Islet precursor cell (in vitro differentiated cells): ENCODE data around the gene RAPGEF2.
A peak's percentile ranks its signal among the peaks of the same experiment; 100 is the strongest.

Experiments
- DNase-seq: peaks from one replicate; pipeline ENCODE4 v3.0.0-alpha.2; 2018

The RAPGEF2 gene

DNA sequence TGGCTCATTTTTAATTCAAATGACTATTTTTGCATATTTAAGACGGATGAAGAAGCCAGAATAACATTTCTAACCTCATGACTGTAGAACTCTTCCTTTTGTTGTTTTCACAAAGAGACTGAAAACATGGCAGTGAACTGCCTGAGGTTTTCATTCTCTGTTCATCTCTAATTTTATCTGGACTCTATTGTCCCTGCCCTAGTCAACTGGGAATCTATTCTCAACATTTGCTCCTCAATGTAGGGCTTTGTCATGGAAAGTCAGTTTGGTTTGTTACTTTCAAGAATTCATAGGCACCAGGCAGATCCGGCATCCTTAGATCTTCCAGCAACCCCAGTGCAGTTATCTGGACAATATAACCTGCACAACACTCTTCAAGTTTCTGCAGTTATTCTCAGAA, 277.0 kb downstream of the RAPGEF2 start:
- DNase-seq, result no peak

DNA sequence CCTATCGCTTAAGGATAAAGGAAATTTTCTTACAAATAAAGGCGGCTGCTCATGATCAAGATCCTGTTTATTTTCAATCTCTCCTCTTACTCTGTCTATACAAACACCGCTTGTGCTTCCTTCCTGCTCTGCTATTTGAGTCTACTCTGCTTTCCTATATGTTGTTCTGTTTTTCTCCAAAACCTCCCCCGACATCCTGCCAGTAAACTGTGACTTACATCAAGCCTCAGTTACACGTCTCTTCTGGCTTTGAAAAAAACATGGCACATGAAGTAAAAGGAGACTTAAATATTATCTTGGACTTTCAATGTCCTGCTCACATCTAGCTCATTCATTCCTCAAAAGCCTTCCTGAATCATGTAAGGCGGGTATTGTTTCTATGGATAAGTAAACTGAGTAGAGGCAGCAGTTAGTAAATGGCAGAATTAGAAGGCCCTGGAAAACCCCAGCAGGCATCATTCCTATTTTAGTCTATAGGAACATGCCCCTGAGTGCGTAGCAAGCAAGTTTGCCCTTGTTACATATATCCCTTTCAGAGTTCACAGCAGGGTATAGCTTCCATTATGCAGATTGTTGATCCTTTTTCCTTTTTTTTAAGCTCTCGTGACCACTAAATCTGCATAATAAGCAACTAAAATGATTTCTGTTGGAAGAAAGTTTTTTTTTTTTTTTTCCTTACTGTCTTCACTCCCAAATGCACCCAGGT, 280.1 kb downstream of the RAPGEF2 start:
- DNase-seq, result no peak

DNA sequence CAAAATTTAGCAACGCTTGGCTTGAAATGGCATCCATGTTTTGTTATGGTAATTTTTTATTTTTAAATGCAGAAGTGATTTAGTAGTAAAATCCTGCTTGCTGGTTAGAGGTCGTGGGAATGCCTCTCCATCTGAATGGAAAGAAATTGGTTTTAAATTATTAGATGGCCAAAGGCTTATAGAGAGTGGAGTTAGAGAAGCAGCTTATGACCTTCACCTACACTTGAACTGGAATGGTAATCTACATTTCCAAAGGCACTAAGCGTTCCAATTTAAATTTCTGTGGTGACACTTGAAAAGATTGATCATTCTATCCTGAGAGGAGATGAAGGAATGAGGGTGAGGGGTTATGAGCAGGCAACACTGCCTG, 280.7 kb downstream of the RAPGEF2 start:
- DNase-seq, result no peak

DNA sequence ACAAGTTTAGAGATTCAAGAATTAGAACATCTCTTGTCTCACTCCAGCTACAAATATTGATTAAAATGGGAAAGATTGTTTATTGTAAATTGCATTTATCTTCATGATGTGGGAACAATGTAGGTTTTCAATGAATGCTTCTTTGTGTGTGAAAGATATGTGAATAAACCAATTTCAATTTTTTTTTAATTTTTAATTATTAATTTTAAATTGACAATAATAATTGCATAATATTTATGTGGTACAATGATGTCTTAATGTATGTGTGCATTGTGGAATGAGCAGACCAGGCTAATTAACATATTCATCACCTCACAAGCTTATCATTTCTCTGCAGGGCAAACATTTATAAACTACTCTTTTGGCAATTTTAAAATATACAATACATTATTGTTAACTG, 281.1 kb downstream of the RAPGEF2 start:
- DNase-seq, result no peak

DNA sequence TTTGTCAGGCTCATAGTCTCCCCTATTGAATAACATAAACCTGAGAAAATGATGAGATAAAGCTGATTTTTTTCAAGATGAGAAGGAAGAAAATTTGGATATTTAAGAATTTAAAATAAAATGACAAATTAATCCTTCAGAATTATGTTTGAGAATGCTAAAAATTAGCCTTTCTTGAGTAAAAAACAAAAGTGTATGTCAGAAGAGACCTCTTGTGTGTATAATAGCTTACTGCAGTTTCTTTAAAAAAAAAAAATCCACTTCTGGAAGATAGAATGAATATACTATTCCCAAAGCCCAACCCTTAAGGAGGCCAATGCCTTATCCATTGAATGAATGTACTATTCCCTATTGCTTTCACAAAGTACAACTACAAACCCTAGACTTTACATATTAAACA, 281.8 kb downstream of the RAPGEF2 start:
- no peak for DNase-seq

DNA sequence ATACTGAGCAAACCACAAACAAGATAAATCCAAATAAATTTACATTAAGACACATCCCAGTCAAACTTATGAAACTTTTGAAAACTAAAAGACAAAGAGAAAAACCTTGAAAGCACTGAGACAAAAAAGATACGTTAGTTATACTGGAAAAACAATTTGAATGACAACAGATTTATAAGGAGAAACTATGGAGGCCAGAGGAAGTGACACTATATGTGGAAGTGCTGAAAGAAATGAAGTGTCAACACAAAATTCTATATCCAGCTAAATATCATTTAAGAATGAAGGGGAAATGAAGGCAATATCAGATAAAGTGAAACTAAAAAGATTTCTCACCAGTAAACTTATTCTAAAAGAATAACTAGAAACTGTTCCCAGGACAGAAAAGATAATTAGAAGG, 283.7 kb downstream of the RAPGEF2 start:
- no peak for DNase-seq

DNA sequence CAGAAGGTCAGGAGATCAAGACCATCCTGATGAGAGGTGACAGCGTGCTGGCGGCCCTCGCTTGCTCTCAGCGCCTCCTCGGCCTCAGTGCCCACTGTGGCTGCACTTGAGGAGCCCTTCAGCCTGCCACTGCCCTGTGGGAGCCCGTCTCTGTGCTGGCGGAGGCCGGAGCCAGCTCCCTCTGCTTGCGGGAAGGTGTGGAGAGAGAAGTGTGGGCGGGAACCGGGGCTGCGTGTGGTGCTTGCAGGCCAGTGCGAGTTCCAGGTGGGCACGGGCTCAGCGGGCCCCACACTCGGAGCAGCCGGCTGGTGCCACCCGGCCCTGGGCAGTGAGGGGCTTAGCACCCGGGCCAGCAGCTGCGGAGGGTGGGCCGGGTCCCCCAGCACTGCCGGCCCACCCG, 286.9 kb downstream of the RAPGEF2 start:
- no peak for DNase-seq

DNA sequence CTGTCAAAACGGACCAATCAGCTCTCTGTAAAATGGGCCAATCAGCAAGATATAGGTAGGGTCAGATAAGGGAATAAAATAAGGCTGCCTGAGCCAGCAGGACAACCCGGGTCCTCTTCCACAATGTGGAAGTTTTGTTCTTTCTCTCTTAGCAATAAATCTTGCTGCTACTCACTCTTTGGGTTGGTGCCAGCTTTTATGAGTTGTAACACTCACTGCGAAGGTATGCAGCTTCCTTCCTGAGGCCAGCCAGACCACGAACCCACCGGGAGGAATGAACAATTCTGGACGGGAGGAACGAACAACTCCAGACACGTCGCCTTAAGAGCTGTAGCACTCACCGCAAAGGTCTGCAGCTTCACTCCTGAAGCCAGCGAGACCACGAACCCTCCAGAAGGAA, 287.8 kb downstream of the RAPGEF2 start:
- peak; percentile 97 for DNase-seq

DNA sequence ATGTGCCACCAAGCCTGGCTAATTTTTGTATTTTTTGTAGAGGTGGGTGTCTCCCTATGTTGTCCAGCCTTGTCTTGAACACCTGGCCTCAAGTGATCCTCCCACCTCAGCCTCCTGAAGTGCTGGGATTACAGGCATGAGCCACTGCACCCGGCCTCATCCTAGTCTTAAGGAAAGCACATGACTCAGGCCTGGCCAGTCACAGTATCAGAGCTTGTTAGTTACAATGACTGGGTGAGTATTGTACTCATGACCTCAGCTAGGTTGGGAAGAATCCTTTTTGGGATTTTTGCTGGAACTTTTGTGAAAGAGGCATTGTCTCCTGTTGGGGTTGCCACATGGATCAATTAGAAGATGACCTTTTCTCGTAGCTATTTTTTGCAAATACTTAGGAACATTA, 292.8 kb downstream of the RAPGEF2 start:
- peak; percentile 78 for DNase-seq

DNA sequence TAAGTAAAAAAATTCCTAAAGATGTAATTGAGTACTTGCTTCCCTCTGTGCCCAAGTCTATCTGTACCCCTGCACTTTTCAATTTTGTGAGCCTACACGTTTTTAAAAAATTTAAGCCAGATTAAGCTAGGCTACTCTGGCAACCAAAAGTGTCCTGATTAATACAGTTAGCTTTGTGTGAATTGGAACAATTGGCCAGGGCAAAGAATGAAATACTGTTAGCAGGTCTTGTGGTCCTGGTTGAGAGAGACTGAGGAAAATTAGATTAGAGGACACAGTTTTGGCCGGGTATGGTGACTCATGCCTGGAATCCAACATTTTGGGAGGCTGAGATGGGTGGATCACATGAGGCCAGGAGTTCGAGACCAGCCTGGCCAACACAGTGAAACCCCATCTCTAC, 293.3 kb downstream of the RAPGEF2 start:
- no peak for DNase-seq

DNA sequence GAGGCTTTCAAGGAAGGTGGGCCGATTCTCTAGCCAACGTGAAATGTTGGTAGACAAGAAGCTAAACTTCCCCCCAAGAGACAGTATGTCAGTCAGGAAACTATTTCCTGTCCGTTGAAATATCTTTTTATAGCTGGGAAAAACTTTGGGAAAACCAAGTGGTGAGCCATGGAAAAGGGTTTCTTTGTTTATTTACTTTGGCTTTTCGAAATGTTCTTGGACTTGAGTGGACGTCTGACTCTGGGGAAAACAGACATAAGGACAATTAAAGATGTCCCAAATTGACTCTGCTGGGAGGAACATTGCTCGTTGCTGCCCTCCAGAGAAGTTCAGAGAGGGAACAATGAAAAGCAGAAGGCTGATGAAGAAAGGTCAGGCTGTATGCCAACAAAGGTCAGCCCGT, 295.4 kb downstream of the RAPGEF2 start:
- no peak for DNase-seq

DNA sequence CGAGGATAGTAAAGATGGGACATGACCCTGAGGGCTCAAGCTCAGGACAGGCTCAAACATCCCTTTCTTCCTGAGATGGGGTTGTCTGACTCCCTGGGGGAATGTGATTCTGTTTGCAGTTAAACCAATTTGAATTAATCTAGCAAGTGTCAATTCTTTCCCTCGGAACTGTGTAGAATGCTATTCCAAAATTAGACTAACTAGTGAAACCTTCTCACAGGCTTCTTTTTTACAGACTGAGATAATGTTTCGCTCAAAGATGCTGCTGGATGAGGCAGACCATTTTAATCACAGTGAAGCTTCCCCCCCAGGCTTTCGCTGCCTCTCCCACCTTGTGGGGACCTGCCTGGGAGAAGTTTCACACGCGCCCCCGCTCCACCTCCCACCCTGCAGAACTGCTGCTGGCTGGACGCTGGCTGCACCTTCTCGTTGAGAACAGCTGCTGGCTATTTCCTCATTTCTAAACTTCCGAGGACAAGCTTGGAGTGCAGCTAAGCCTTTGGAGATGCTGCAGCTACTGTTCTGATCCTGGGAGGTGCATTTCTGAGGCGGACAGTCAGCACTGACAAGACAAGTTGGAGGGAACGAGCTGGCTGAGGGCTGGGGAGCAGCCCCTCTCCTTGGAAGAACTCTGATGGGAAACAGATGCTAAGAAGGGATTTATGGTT, 297.8 kb downstream of the RAPGEF2 start:
- no peak for DNase-seq

DNA sequence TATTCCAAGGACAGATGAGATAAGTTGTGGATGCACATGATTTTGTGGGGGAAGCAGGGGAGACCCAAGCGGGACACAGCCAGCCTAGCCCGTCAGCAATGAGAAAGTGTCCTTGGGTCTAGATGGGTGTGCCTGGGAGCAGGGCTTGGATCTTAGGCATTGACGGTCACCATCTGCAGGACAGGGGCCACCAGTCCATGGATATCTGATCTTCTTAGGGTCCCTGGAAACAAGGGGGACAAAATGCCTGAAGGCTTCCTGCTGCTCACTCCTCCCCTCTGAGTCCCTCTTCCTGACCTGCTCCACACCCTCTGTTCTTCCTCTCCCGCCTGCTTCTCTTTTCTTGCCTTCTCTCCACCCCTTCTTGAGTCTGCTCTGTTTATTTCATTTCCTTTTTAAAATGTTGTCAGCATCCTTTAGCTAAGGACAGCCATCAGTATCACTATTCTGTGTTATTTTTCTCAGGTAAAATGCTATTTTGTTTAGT, 298.4 kb downstream of the RAPGEF2 start:
- DNase-seq, result no peak

DNA sequence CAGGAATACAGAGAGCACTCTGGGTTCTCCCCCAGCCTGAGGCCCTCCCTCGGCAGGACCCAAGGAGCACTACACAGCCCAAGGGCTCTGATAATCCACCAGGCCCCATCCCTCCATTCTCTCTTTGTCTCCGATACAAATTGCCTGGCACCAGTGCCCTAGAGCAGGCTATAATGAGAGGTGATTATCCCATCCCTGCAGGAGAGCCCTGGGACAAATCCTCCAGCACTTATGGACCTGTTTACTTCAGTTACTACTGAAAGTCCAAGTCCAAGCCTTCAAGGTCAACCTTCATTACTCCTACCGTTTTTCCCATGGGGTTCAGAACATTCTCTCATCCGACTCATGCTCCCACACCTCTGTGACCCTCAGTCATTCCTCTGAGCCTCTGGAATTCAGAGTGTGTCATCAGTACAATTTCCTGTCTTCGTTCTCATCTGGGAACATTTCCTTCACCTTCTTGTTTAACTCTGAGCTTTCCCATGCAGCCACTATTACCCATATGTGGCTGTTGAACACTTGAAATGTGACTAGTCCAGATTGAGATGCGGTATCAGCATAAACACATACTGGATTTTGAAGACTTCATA, 299.0 kb downstream of the RAPGEF2 start:
- DNase-seq, result peak; percentile 78
